Measurements from ENCODE around the gene ABCG5. TPM values are rescaled to one million over a fixed set of nuclear protein-coding genes. Genes with fewer than 3 reads are reported as not detected.

ABCG5 gene
- polyA plus RNA-seq, 1 donor (not counting 4 experiments of a cell fraction or from before 2014, with no cell fraction given), result not detected

DNA sequence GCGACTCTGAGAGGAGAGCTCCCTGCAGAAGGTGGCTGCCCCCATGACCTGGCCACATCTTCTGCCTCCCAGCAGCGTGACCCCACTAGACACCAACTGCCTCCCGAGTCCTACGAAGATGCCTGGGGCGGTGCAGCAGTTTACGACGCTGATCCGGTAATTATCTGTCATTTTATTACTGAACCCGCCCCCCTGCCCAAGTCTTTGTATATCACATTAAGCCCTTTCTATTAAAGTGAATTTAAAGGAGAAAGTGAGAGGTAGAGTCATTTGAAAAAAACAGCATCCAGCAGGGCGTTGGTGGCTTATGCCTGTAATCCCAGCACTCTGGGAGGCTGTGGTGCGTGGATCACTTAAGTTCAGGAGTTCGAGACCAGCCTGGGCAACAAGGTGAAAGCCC is 33.5 kb upstream of the ABCG5 start:
- Histone ChIP-seq H3K79me2 (ENCODE audit: control insufficient read depth, insufficient read depth, low read length) (no peaks in the 10 kb centered on the region), H3K27ac (ENCODE audit: control insufficient read depth, insufficient read depth, low read length) (no peak overlapping the region), H3K4me3 (ENCODE audit: control insufficient read depth in 2 of 3, extremely low read depth in 1 of 3, insufficient read depth in 2 of 3, low read depth in 1 of 3, low read length in 3 of 3) (no peak overlapping the region), H3K36me3 (ENCODE audit: control insufficient read depth in 2 of 2, extremely low read depth in 1 of 2, insufficient read depth in 2 of 2, low read length in 2 of 2) (no peaks in the 10 kb centered on the region), H3K27me3 (ENCODE audit: control insufficient read depth, extremely low read depth, insufficient read depth, low read length) (peaks cover 19% of the 10 kb centered on the region), H2AFZ (ENCODE audit: control insufficient read depth, low read length) (no peak overlapping the region), H3K4me1 (ENCODE audit: control insufficient read depth, extremely low read depth, insufficient read depth, low read length) (no peaks in the 10 kb centered on the region), H4K20me1 (ENCODE audit: control insufficient read depth, extremely low read depth, insufficient read depth, low read length) (no peaks in the 10 kb centered on the region), H3K4me2 (ENCODE audit: control insufficient read depth, extremely low read depth, insufficient read depth, low read depth, low read length) (no peak overlapping the region), H3K9me3 (ENCODE audit: control insufficient read depth, low read depth, low read length) (no peaks in the 10 kb centered on the region), H3K9me1 (ENCODE audit: control insufficient read depth, extremely low read depth, insufficient read depth, low read length) (no peaks in the 10 kb centered on the region), H3K9ac (ENCODE audit: control insufficient read depth, extremely low read depth, insufficient read depth, low read length) (no peak overlapping the region)
- DNase-seq (ENCODE audit: low read depth, low spot score), result no peak
- dilution Hi-C loops (cut with MboI; ENCODE audit: extremely low pct_ligation_motif_present, low sequenced_read_pairs), result no loop called here
- no peak for FAIRE-seq
- no peak for TF ChIP-seq EZH2 (IDR thresholded peaks at IDR 0.05; ENCODE audit: low read length)
- TF ChIP-seq, protein P1, sequence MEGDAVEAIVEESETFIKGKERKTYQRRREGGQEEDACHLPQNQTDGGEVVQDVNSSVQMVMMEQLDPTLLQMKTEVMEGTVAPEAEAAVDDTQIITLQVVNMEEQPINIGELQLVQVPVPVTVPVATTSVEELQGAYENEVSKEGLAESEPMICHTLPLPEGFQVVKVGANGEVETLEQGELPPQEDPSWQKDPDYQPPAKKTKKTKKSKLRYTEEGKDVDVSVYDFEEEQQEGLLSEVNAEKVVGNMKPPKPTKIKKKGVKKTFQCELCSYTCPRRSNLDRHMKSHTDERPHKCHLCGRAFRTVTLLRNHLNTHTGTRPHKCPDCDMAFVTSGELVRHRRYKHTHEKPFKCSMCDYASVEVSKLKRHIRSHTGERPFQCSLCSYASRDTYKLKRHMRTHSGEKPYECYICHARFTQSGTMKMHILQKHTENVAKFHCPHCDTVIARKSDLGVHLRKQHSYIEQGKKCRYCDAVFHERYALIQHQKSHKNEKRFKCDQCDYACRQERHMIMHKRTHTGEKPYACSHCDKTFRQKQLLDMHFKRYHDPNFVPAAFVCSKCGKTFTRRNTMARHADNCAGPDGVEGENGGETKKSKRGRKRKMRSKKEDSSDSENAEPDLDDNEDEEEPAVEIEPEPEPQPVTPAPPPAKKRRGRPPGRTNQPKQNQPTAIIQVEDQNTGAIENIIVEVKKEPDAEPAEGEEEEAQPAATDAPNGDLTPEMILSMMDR (optimal IDR thresholded peaks at IDR 0.05 in 1 of 3, IDR thresholded peaks at IDR 0.05 in 1 of 3, conservative IDR thresholded peaks at IDR 0.05 in 1 of 3; ENCODE audit: extremely low read depth in 1 of 3, insufficient read depth in 2 of 3, low read length in 3 of 3), result no peak

DNA sequence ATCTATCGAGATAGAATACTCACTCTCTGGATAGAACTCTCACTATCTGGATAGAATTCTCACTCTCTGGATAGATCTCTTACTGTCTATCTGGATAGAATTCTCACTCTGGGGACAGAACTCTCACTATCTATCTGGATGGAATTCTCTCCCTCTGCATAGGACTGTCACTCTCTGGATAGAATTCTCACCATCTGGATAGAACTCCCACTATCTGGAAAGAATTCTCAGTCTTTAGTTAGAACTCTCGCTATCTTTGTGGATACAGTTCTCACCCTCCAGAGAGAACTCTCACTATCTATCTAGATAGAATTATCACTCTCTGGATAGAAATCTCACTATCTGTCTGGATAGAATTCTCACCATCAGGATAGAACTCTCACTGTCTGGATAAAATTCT is 16.7 kb upstream of the ABCG5 start:
- TF ChIP-seq EZH2 (IDR thresholded peaks at IDR 0.05; ENCODE audit: low read length), result no peak
- TF ChIP-seq, protein P1 (optimal IDR thresholded peaks at IDR 0.05 in 1 of 3, IDR thresholded peaks at IDR 0.05 in 1 of 3, conservative IDR thresholded peaks at IDR 0.05 in 1 of 3; ENCODE audit: extremely low read depth in 1 of 3, insufficient read depth in 2 of 3, low read length in 3 of 3), result no peak
- H3K4me1 ChIP-seq (ENCODE audit: control insufficient read depth, extremely low read depth, insufficient read depth, low read length), result no peaks in the 10 kb centered on the region
- no peaks in the 10 kb centered on the region for H4K20me1 ChIP-seq (ENCODE audit: control insufficient read depth, extremely low read depth, insufficient read depth, low read length)
- H3K79me2 ChIP-seq (ENCODE audit: control insufficient read depth, insufficient read depth, low read length), result no peaks in the 10 kb centered on the region
- FAIRE-seq, result no peak
- H3K27me3 ChIP-seq (ENCODE audit: control insufficient read depth, extremely low read depth, insufficient read depth, low read length), result peaks cover 17% of the 10 kb centered on the region
- H2AFZ ChIP-seq (ENCODE audit: control insufficient read depth, low read length), result no peak overlapping the region
- H3K9ac ChIP-seq (ENCODE audit: control insufficient read depth, extremely low read depth, insufficient read depth, low read length), result no peak overlapping the region
- dilution Hi-C loops (cut with MboI; ENCODE audit: extremely low pct_ligation_motif_present, low sequenced_read_pairs), result no loop called here
- no peaks in the 10 kb centered on the region for H3K9me1 ChIP-seq (ENCODE audit: control insufficient read depth, extremely low read depth, insufficient read depth, low read length)
- no peak overlapping the region for H3K4me2 ChIP-seq (ENCODE audit: control insufficient read depth, extremely low read depth, insufficient read depth, low read depth, low read length)
- H3K9me3 ChIP-seq (ENCODE audit: control insufficient read depth, low read depth, low read length), result no peaks in the 10 kb centered on the region
- no peak overlapping the region for H3K27ac ChIP-seq (ENCODE audit: control insufficient read depth, insufficient read depth, low read length)
- H3K36me3 ChIP-seq (ENCODE audit: control insufficient read depth in 2 of 2, extremely low read depth in 1 of 2, insufficient read depth in 2 of 2, low read length in 2 of 2), result no peaks in the 10 kb centered on the region
- H3K4me3 ChIP-seq (ENCODE audit: control insufficient read depth in 2 of 3, extremely low read depth in 1 of 3, insufficient read depth in 2 of 3, low read depth in 1 of 3, low read length in 3 of 3), result no peak overlapping the region
- DNase-seq (ENCODE audit: low read depth, low spot score), result no peak
